ENCODE results near the gene CRYBG3. TPM values are rescaled to one million over a fixed set of nuclear protein-coding genes. Genes with fewer than 3 reads are reported as not detected.

CRYBG3 gene
- total RNA-seq, 2 experiments from 2014 or later: 12.8 to 13.1 TPM

DNA sequence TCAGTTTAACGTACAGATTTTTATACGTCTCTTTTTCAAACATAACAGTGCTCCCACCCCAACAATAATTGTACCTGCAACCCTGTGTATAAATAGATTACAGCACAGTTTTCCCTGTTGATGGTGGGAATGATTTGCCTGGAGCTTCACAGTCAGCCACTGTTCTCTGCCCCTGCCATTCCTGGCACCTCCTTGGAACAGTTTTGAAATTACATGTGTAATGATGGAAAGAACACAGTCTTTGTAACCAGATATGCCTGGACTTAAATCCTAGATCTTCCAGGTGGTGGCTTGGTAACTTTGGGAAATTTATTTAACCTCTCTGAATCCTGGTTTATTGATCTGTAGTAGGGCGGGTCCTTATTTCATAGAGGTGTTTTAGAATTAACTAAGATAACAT lies 27.0 kb downstream of the CRYBG3 start:
- Mint-ChIP-seq H3K27ac (no peak overlapping the region), H3K36me3 (ENCODE audit: low read depth) (peaks cover 29% of the 10 kb centered on the region), H3K27me3 (no peaks in the 10 kb centered on the region), H3K4me3 (no peak overlapping the region), H3K9me3 (peaks cover 2% of the 10 kb centered on the region), H3K4me1 (no peaks in the 10 kb centered on the region)
- CTCF ChIA-PET: no interaction called here
- POLR2A ChIA-PET: no interaction called here
- DNase-seq: no peak

DNA sequence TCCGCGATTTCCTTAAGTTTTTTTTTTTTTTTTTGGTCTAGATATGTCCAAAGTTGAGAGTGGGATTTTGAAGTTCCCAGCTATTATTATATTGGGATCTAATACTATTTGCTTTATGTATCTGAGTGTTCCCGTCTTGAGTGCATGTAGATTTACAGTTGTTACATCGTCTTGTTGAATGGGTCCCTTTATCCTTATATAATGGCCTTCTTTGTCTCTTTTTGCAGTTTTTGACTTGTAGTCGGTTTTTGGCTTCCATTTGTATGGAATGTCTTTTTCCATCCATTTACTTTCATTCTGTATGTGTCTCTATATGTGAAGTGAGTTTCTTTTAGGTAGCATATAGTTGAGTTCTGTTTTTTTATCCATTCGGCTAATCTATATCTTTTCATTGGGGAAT lies 35.6 kb downstream of the CRYBG3 start:
- Mint-ChIP-seq H3K4me3 (no peak overlapping the region), H3K27me3 (no peaks in the 10 kb centered on the region), H3K4me1 (no peaks in the 10 kb centered on the region), H3K36me3 (ENCODE audit: low read depth) (peaks cover 15% of the 10 kb centered on the region), H3K27ac (no peak overlapping the region), H3K9me3 (peaks cover 24% of the 10 kb centered on the region)
- no peak for DNase-seq
- POLR2A ChIA-PET: interaction anchor here (0.6 kb wide), 1 partner anchor 337 kb away, joined by 3 read pairs; no protein-coding TSS in a partner anchor
- CTCF ChIA-PET: no interaction called here

DNA sequence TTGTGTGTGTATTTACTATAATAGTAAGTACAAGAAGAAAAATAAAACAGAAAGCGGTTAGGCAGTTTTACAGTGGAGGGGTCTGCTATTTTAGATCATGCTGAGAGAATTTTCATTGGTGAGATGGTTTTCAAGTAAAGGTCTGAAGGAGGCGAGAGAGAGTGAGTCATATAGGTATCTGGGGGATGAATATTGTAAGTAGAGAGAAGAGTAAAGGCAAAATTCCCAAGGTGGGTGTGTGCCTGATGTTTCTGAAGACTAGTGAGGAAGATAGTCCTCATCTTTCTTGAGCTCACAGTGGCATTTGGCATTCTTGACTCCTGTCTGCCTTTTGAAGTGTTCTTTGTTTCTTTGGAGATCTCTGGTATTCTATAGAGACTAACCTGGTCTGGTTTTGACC lies 38.6 kb downstream of the CRYBG3 start:
- Mint-ChIP-seq H3K4me1 (peaks cover 1% of the 10 kb centered on the region), H3K27ac (no peak overlapping the region), H3K4me3 (no peak overlapping the region), H3K27me3 (no peaks in the 10 kb centered on the region), H3K9me3 (peaks cover 14% of the 10 kb centered on the region), H3K36me3 (ENCODE audit: low read depth) (peaks cover 13% of the 10 kb centered on the region)
- ChIA-PET CTCF (no interaction called here), POLR2A (no interaction called here)
- DNase-seq: no peak

DNA sequence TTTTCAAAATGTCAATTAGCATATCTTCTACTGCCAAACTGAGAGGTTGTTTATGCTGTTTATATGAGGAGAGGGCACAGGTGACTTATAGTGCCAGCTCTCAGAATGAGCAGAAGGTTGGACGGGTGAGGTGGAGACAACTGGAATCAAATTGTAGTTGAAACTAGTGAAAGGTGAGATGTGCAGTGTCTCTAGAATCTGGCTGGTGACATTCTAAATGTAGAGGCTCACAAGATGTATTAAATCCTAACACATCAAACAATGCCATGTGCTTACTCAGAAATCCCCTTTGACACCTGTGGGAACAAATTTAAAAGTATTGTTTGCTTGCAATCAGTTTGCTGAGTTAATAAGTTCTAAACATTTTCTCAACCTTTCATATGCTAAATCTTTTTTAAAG lies 40.8 kb downstream of the CRYBG3 start:
- H3K4me1 Mint-ChIP-seq: peaks cover 1% of the 10 kb centered on the region
- H3K4me3 Mint-ChIP-seq: no peak overlapping the region
- H3K27me3 Mint-ChIP-seq: no peaks in the 10 kb centered on the region
- ChIA-PET POLR2A (no interaction called here), CTCF (no interaction called here)
- no peak overlapping the region for H3K27ac Mint-ChIP-seq
- peaks cover 11% of the 10 kb centered on the region for H3K36me3 Mint-ChIP-seq (ENCODE audit: low read depth)
- no peak for DNase-seq
- peaks cover 4% of the 10 kb centered on the region for H3K9me3 Mint-ChIP-seq

DNA sequence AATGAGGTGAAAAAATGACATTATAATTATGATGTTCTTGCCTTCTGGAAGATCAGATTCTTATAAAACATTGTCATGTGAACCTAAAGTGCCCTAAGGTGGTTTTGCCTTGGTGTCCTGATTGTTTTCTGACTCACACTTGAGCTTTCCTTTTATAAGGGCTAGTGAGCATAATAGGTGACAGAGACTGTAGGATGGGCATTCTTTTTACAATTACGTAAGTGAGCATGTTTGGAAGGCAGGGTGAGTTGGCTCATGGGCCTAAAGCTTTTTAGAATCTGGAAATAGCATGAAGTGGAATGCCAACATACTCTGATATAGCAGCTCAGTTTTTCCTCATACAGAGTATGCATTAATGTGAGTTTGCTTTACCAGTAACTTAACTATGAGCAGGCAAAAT lies 41.2 kb downstream of the CRYBG3 start:
- Mint-ChIP-seq H3K27ac (no peak overlapping the region), H3K4me1 (peaks cover 1% of the 10 kb centered on the region), H3K27me3 (no peaks in the 10 kb centered on the region), H3K4me3 (no peak overlapping the region), H3K36me3 (ENCODE audit: low read depth) (peaks cover 11% of the 10 kb centered on the region), H3K9me3 (peaks cover 4% of the 10 kb centered on the region)
- POLR2A ChIA-PET: interaction anchor here (1.4 kb wide), 1 partner anchor 48 kb away, joined by 4 read pairs; no protein-coding TSS in a partner anchor
- CTCF ChIA-PET: no interaction called here
- DNase-seq: no peak

DNA sequence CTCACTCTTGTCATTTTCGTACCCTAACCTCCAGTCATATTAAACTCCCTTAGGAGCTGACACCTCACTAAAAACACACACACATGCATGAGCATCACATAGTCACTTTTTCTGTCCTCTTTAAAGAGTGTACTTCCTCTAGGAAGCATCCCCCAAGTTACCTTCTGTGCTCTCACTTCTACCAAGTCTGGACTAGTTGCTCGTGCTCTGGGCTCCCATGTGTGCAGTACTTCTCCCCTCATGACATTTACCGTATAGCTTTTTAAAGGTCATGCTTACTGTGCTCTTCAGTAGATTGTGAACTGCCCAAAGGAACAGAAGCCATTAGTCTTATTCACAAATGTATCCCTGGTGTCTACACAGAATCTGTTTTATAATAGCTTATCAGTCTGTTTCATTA lies 42.0 kb downstream of the CRYBG3 start:
- peaks cover 11% of the 10 kb centered on the region for H3K36me3 Mint-ChIP-seq (ENCODE audit: low read depth)
- peaks cover 2% of the 10 kb centered on the region for H3K9me3 Mint-ChIP-seq
- H3K27me3 Mint-ChIP-seq: no peaks in the 10 kb centered on the region
- no peak for DNase-seq
- ChIA-PET POLR2A (interaction anchor here (1.4 kb wide), 1 partner anchor 47 kb away, joined by 4 read pairs; no protein-coding TSS in a partner anchor), CTCF (interaction anchor here (0.6 kb wide), 1 partner anchor 101 kb away, joined by 3 read pairs; no protein-coding TSS in a partner anchor)
- peaks cover 1% of the 10 kb centered on the region for H3K4me1 Mint-ChIP-seq
- no peak overlapping the region for H3K4me3 Mint-ChIP-seq
- H3K27ac Mint-ChIP-seq: no peak overlapping the region

DNA sequence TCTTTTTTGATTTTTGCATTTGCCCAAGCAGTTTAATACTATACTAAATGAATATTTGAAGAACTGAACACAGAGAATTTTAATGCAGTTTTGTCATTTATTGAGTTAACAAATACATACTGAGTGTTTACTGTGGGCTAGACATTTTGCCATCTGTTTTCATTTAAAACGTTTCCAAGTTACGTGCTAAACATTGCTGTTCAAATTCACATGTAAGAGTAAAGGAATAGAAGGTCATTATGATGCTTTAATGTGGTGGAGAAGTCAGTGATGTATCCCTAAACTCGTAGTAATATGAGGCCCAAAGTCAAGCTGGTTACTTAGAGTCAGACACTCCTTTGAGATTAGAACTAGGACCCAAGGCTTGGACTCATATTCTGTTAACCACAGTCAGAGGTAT lies 49.4 kb downstream of the CRYBG3 start:
- ChIA-PET POLR2A (interaction anchor here (1.7 kb wide), 1 partner anchor 98 kb away, joined by 10 read pairs; no protein-coding TSS in a partner anchor), CTCF (interaction anchor here (1.5 kb wide), 1 partner anchor 97 kb away, joined by 3 read pairs; no protein-coding TSS in a partner anchor)
- Mint-ChIP-seq H3K36me3 (ENCODE audit: low read depth) (peaks cover 21% of the 10 kb centered on the region), H3K27me3 (no peaks in the 10 kb centered on the region), H3K4me1 (peaks cover 25% of the 10 kb centered on the region), H3K27ac (no peak overlapping the region), H3K9me3 (no peaks in the 10 kb centered on the region), H3K4me3 (no peak overlapping the region)
- DNase-seq: no peak

GRCh38 chr3:97871801-97872524 lies 50.2 kb downstream of the CRYBG3 start:
- DNase-seq: peak; percentile 41
- ChIA-PET CTCF (interaction anchor here (1.0 to 1.5 kb wide), 5 partner anchors 14 to 150 kb away, joined by 3 to 9 read pairs (median 3); partner anchors contain the start of gene CRYBG3), POLR2A (interaction anchor here (1.0 to 1.7 kb wide), 6 partner anchors 39 to 99 kb away, joined by 3 to 11 read pairs (median 7); partner anchors contain the start of gene CRYBG3)
- H3K27me3 Mint-ChIP-seq: no peaks in the 10 kb centered on the region
- peak overlapping the region; percentile 7 for H3K4me3 Mint-ChIP-seq
- H3K9me3 Mint-ChIP-seq: no peaks in the 10 kb centered on the region
- H3K36me3 Mint-ChIP-seq (ENCODE audit: low read depth): peaks cover 21% of the 10 kb centered on the region
- peaks cover 25% of the 10 kb centered on the region for H3K4me1 Mint-ChIP-seq
- peak overlapping the region; percentile 70 for H3K27ac Mint-ChIP-seq

- Mint-ChIP-seq H3K27me3 (no peaks in the 10 kb centered on the region), H3K36me3 (ENCODE audit: low read depth) (peaks cover 23% of the 10 kb centered on the region), H3K4me1 (peaks cover 25% of the 10 kb centered on the region), H3K9me3 (no peaks in the 10 kb centered on the region), H3K4me3 (peak overlapping the region; percentile 7), H3K27ac (peak overlapping the region; percentile 70)
- CTCF ChIA-PET: interaction anchor here (1.0 to 1.5 kb wide), 5 partner anchors 14 to 150 kb away, joined by 3 to 9 read pairs (median 3); partner anchors contain the start of gene CRYBG3
- POLR2A ChIA-PET: interaction anchor here (1.0 to 1.7 kb wide), 7 partner anchors 38 to 720 kb away, joined by 3 to 11 read pairs (median 5); partner anchors contain the start of genes CPOX and CRYBG3
- DNase-seq: no peak
These were observed 50.8 kb downstream of the CRYBG3 start for GRCh38 chr3:97872525-97873042.

DNA sequence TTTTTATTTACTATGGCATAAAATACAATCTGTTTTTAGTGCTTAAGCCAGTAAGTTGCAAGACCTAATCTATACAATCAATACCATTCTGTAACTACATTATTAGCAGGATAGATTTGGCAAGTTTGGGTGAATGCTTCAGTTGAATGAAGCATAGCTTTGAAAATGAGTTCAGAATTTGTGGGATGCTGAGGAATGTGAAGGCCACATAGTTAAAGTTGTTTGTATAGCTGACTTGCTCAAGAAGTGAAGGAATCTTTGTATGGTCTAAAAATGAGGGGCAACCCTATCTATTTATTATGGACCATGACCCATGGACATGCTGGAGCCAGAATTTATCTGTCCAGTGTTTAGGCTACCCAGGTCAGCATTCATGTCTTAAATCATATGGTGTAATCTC lies 58.5 kb downstream of the CRYBG3 start:
- ChIA-PET POLR2A (no interaction called here), CTCF (no interaction called here)
- peaks cover 17% of the 10 kb centered on the region for H3K4me1 Mint-ChIP-seq
- H3K27ac Mint-ChIP-seq: no peak overlapping the region
- no peaks in the 10 kb centered on the region for H3K9me3 Mint-ChIP-seq
- no peaks in the 10 kb centered on the region for H3K27me3 Mint-ChIP-seq
- no peak for DNase-seq
- peaks cover 20% of the 10 kb centered on the region for H3K36me3 Mint-ChIP-seq (ENCODE audit: low read depth)
- no peak overlapping the region for H3K4me3 Mint-ChIP-seq

- peaks cover 17% of the 10 kb centered on the region for H3K4me1 Mint-ChIP-seq
- ChIA-PET CTCF (interaction anchor here (1.3 kb wide), 1 partner anchor 10 kb away, joined by 3 read pairs; no protein-coding TSS in a partner anchor), POLR2A (no interaction called here)
- H3K27ac Mint-ChIP-seq: no peak overlapping the region
- no peaks in the 10 kb centered on the region for H3K27me3 Mint-ChIP-seq
- no peak overlapping the region for H3K4me3 Mint-ChIP-seq
- no peaks in the 10 kb centered on the region for H3K9me3 Mint-ChIP-seq
- peaks cover 38% of the 10 kb centered on the region for H3K36me3 Mint-ChIP-seq (ENCODE audit: low read depth)
- DNase-seq: no peak
These were observed 61.3 kb downstream of the CRYBG3 start for GRCh38 chr3:97882975-97883598.

DNA sequence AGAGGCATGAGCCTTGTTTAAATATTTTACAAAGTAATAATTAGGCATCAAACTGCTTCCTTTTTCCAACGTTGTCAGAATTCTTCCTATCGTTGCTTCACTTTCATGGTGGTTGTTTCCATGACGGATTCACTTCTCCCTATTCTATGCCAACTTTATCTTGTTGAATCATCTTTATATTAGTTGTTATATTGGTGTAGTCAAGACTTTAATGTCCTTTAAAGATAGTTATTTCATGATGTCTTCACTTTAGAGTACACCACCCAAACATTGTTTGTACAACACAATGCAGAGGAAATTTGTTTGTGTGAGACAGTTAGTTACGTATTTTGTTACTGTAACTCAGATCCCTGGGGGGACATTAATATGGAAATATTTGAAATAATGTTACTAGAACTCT lies 61.9 kb downstream of the CRYBG3 start:
- Mint-ChIP-seq H3K36me3 (ENCODE audit: low read depth) (peaks cover 43% of the 10 kb centered on the region), H3K27ac (no peak overlapping the region), H3K9me3 (no peaks in the 10 kb centered on the region), H3K4me1 (peaks cover 17% of the 10 kb centered on the region), H3K27me3 (no peaks in the 10 kb centered on the region), H3K4me3 (no peak overlapping the region)
- CTCF ChIA-PET: no interaction called here
- DNase-seq: no peak
- POLR2A ChIA-PET: no interaction called here

DNA sequence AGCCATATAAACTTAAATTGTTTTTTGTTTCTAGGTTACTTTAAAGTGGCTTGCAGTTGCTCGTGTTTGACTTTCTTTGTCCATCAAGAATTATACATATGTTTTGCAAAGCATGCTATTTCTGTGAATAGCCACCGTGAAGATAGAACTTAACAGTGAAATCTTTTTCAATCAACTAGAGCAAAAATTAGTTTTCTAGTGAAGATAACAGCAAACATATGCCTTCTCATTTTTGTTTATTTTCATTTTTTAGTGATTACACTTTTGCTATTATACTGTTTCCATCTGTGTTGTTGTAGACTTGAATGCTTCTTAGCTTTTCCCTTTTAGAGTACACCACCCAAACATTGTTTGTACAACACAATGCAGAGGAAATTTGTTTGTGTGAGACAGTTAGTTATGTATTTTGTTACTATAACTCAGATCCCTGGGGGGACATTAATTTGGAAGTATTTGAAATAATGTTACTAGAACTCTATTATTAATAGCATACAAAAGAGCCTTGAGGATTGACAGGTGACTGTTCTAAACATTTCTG lies 62.8 kb downstream of the CRYBG3 start:
- POLR2A ChIA-PET: no interaction called here
- no peak overlapping the region for H3K4me3 Mint-ChIP-seq
- CTCF ChIA-PET: no interaction called here
- H3K27me3 Mint-ChIP-seq: no peaks in the 10 kb centered on the region
- H3K27ac Mint-ChIP-seq: no peak overlapping the region
- no peak for DNase-seq
- peaks cover 14% of the 10 kb centered on the region for H3K4me1 Mint-ChIP-seq
- H3K9me3 Mint-ChIP-seq: no peaks in the 10 kb centered on the region
- H3K36me3 Mint-ChIP-seq (ENCODE audit: low read depth): peaks cover 43% of the 10 kb centered on the region

All from activated CD4-positive, alpha-beta memory T cell treated with anti-CD3 and anti-CD28 coated beads, Interleukin-2, amount 10 ng/mL, durations not matched to agents 7 days and 5 days (primary cell).